Right kidney (tissue), 1 donor: Measurements from ENCODE around the gene PLXDC2.
"Not testable (repeated sequence)": the region's sequence is repeated elsewhere in the genome, so short reads cannot be mapped to it uniquely, and the experiment has no call there.

Source experiments
- DNase-seq: peaks from one replicate; pipeline ENCODE4 v3.0.0-alpha.2; 2016

The PLXDC2 gene

GRCh38 chr10:20041931-20042330 lies 225.7 kb downstream of the PLXDC2 start:
- DNase-seq: no peak

GRCh38 chr10:20045100-20045499 lies 228.9 kb downstream of the PLXDC2 start:
- DNase-seq: not testable (repeated sequence)

- no peak for DNase-seq
Measured at GRCh38 chr10:20048161-20048560, 231.9 kb downstream of the PLXDC2 start.

- DNase-seq: no peak
Measured at GRCh38 chr10:20058135-20058534, 241.9 kb downstream of the PLXDC2 start.

GRCh38 chr10:20059084-20059835 lies 243.0 kb downstream of the PLXDC2 start:
- no peak for DNase-seq

- no peak for DNase-seq
Measured at GRCh38 chr10:20065814-20066213, 249.6 kb downstream of the PLXDC2 start.

GRCh38 chr10:20073167-20073566 lies 256.9 kb downstream of the PLXDC2 start:
- DNase-seq: no peak

GRCh38 chr10:20075713-20076112 lies 259.5 kb downstream of the PLXDC2 start:
- DNase-seq: no peak

GRCh38 chr10:20084451-20084850 lies 268.2 kb downstream of the PLXDC2 start:
- no peak for DNase-seq

GRCh38 chr10:20085115-20085514 lies 268.9 kb downstream of the PLXDC2 start:
- DNase-seq: no peak

GRCh38 chr10:20087353-20087752 lies 271.1 kb downstream of the PLXDC2 start:
- DNase-seq: no peak

- DNase-seq: no peak
Measured at GRCh38 chr10:20088061-20088701, 271.9 kb downstream of the PLXDC2 start.

GRCh38 chr10:20089879-20090278 lies 273.6 kb downstream of the PLXDC2 start:
- DNase-seq: no peak

- no peak for DNase-seq
Measured at GRCh38 chr10:20090831-20091230, 274.6 kb downstream of the PLXDC2 start.

GRCh38 chr10:20091698-20092097 lies 275.5 kb downstream of the PLXDC2 start:
- no peak for DNase-seq

- DNase-seq: no peak
Measured at GRCh38 chr10:20093600-20093999, 277.4 kb downstream of the PLXDC2 start.

- DNase-seq: no peak
Measured at GRCh38 chr10:20094226-20094976, 278.2 kb downstream of the PLXDC2 start.

GRCh38 chr10:20100171-20100570 lies 283.9 kb downstream of the PLXDC2 start:
- no peak for DNase-seq

GRCh38 chr10:20105236-20105635 lies 289.0 kb downstream of the PLXDC2 start:
- DNase-seq: no peak

- DNase-seq: no peak
Measured at GRCh38 chr10:20105931-20106330, 289.7 kb downstream of the PLXDC2 start.

GRCh38 chr10:20108021-20108420 lies 291.8 kb downstream of the PLXDC2 start:
- no peak for DNase-seq

GRCh38 chr10:20109613-20110012 lies 293.4 kb downstream of the PLXDC2 start:
- DNase-seq: no peak
